Measurements from ENCODE around the gene MBTPS2.

MBTPS2 gene

DNA sequence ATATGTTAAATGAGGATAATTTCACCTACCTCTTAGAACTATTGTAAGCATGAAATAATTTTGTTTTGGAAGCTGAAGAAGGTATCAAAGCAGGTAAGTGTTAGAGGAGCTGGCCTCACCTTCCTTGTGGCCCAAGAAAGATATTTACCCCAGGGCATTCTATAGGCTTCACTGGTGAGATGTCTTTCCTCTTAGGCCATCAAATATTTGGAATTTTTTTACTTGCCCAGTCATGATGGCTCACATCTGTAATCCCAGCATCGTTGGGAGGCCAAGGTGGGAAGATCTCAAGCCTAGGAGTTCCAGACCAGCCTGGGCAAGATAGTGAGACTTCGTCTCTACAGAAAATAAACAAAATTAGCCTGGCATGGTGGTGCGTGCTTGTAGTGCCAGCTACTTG is 95.0 kb downstream of the MBTPS2 start:
- H3K4me3 ChIP-seq (ENCODE audit: low read depth, low read length), result no peak overlapping the region
